Prostate gland (tissue), 2 donors: ENCODE results near the gene NUMB.

Experiments used
- POLR2A ChIP-seq: fragments of 450-650 bp; IDR thresholded peaks from one replicate; pipeline ENCODE4 v1.6.1; 2016; ENCODE audit warnings: antibody characterized with exemption, mild to moderate bottlenecking
- POLR2AphosphoS5 ChIP-seq: sonication (generic); formaldehyde crosslinking; IDR thresholded peaks from one replicate; pipeline ENCODE4 v1.6.1; 2017; ENCODE audit warnings: antibody characterized with exemption
- TF ChIP-seq, protein P1 (sequence below), 4 experiments: fragments of 200-600 bp in 2 of 4; fragments of 450-650 bp in 2 of 4; sonication (generic) in 2 of 4; IDR thresholded peaks; 1 replicate in 3 of 4; 2 replicates in 1 of 4; pipeline ENCODE4 v1.5.1; 2016 to 2019; ENCODE audit warnings: antibody characterized with exemption in 4 of 4, mild to moderate bottlenecking in 2 of 4, moderate library complexity in 2 of 4

DNA sequence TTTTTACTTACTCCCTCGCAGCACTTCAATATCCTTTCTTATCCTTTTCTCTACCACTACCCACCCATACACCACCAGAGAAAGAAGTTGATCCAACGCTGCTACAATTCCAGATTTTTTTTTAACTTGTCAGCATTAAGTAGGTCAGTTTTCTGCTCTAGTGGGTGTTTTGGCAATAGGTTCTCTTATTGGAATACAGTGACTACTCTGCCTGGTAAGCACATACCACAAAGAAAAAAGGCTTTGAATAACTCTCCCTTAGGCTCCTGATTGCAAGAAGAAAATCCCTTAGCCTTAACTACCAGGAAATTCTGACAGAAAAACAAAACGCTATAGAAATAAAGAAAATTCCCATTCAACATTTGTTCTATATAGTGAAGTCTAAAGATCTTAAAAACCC is 72.0 kb downstream of the NUMB start:
- TF ChIP-seq, protein P1, sequence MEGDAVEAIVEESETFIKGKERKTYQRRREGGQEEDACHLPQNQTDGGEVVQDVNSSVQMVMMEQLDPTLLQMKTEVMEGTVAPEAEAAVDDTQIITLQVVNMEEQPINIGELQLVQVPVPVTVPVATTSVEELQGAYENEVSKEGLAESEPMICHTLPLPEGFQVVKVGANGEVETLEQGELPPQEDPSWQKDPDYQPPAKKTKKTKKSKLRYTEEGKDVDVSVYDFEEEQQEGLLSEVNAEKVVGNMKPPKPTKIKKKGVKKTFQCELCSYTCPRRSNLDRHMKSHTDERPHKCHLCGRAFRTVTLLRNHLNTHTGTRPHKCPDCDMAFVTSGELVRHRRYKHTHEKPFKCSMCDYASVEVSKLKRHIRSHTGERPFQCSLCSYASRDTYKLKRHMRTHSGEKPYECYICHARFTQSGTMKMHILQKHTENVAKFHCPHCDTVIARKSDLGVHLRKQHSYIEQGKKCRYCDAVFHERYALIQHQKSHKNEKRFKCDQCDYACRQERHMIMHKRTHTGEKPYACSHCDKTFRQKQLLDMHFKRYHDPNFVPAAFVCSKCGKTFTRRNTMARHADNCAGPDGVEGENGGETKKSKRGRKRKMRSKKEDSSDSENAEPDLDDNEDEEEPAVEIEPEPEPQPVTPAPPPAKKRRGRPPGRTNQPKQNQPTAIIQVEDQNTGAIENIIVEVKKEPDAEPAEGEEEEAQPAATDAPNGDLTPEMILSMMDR (IDR thresholded peaks at IDR 0.05): no peak
- TF ChIP-seq POLR2AphosphoS5 (no peak), POLR2A (no peak)
